Thyroid gland (tissue), 4 donors: ENCODE data around the gene UGT1A10. TPM values are rescaled to one million over a fixed set of nuclear protein-coding genes. Genes with fewer than 3 reads are reported as not detected.
"Not testable (repeated sequence)": the region's sequence is repeated elsewhere in the genome, so short reads cannot be mapped to it uniquely, and the experiment has no call there.

Experiments used
- DNase-seq, 2 donors: peaks; one replicate each; pipeline ENCODE4 v3.0.0-alpha.2; 2019
- H3K27ac ChIP-seq, 3 donors: fragments of 200-600 bp; sonication (generic); 1 replicate in 2 of 3; 2 replicates in 1 of 3; pipeline ENCODE4 v1.5.1; 2016 to 2019; ENCODE audit warnings: mild to moderate bottlenecking in 1 of 3, moderate library complexity in 1 of 3
- H3K27me3 ChIP-seq: fragments of 200-600 bp; sonication (generic); one replicate; pipeline ENCODE4 v1.5.1; 2019
- H3K36me3 ChIP-seq, 2 donors: fragments of 200-600 bp; sonication (generic); one replicate each; pipeline ENCODE4 v1.5.1; 2016 to 2019
- H3K4me1 ChIP-seq, 2 donors: fragments of 200-600 bp; sonication (generic); one replicate each; pipeline ENCODE4 v1.5.1; 2017 to 2019
- H3K4me3 ChIP-seq, 3 donors: fragments of 200-600 bp; sonication (generic); replicated peaks in 1 of 3; 1 replicate in 2 of 3; 2 replicates in 1 of 3; pipeline ENCODE4 v1.5.1; 2016; ENCODE audit warnings: mild to moderate bottlenecking in 1 of 3
- H3K9me3 ChIP-seq: fragments of 200-600 bp; sonication (generic); one replicate; pipeline ENCODE4 v1.5.1; 2017
- CTCF ChIP-seq, 6 experiments: fragments of 200-600 bp in 3 of 6; fragments of 450-650 bp in 3 of 6; sonication (generic) in 3 of 6; IDR thresholded peaks; one replicate each; pipeline ENCODE4 v1.5.1; 2016 to 2019; ENCODE audit warnings: antibody characterized with exemption in 6 of 6, mild to moderate bottlenecking in 2 of 6, inconsistent platforms in 1 of 6, moderate library complexity in 1 of 6
- POLR2A ChIP-seq, 2 donors: fragments of 450-650 bp; IDR thresholded peaks; one replicate each; pipeline ENCODE4 v1.6.1; 2017; ENCODE audit warnings: antibody characterized with exemption in 2 of 2, mild to moderate bottlenecking in 2 of 2, moderate library complexity in 1 of 2
- WGBS, 2 donors: methylation state at CpG; one replicate each; pipeline ENCODE4 v1.1.5; 2017; 5-methylcytosine and 5-hydroxymethylcytosine counted together
- intact Hi-C: fragments of 100-400 bp; cut with DNase I; formaldehyde crosslinking; loops from one replicate; pipeline ENCODE4 v1.15.1; 2023
- total RNA-seq, 4 donors: library from RNA; depleted of rRNA; stranded (reverse); fragments of >200 nt; gene quantifications; one replicate each; pipeline ENCODE4 v1.2.3, GENCODE V29; 2016

The UGT1A10 gene
- total RNA-seq, 4 donors from 2014 or later, result 0.27 TPM; not detected in 3

- Histone ChIP-seq H3K27ac (no peak overlapping the region), H3K27me3 (no peaks in the 10 kb centered on the region), H3K4me3 (no peak overlapping the region), H3K4me1 (no peaks in the 10 kb centered on the region), H3K9me3 (no peaks in the 10 kb centered on the region), H3K36me3 (no peaks in the 10 kb centered on the region)
- TF ChIP-seq POLR2A (IDR thresholded peaks at IDR 0.05) (no peak), CTCF (IDR thresholded peaks at IDR 0.05) (no peak)
- DNase-seq, result no peak
- intact Hi-C loops, result no loop called here
These were observed 3.6 kb downstream of the UGT1A10 start for GRCh38 chr2:233639860-233640259.

DNA sequence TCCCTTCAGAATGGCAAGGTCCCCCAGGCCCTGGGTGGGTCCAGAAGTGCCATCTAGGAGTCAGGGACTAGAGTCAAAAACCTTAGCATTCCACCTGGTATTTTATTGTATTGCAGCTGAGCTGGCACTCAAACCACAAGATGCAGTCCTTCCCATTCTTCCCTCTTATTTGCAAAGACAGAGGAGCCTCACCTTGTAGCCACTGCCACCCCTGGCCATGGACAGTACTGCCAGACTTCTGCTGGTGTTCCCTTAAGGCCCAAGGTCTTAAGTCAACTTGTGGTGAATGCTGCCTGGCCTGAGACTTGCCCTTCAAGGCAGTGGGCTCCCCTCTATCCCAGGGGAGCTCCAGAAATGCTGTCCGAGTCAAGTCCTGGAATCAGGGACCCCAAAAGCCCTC, 6.9 kb downstream of the UGT1A10 start:
- H3K27ac ChIP-seq, result no peak overlapping the region
- no peaks in the 10 kb centered on the region for H3K4me1 ChIP-seq
- H3K9me3 ChIP-seq, result no peaks in the 10 kb centered on the region
- no peak overlapping the region for H3K4me3 ChIP-seq
- peak in 1 of 2 donors; percentile 6 for DNase-seq
- 100% methylated on average over 1 of the region's 1 CpG for WGBS, 2 donors
- no peaks in the 10 kb centered on the region for H3K27me3 ChIP-seq
- TF ChIP-seq POLR2A (IDR thresholded peaks at IDR 0.05), result no peak
- TF ChIP-seq CTCF (IDR thresholded peaks at IDR 0.05), result peak in 1 of 6 experiments; percentile 10
- H3K36me3 ChIP-seq, result no peaks in the 10 kb centered on the region
- intact Hi-C loops, result no loop called here

DNA sequence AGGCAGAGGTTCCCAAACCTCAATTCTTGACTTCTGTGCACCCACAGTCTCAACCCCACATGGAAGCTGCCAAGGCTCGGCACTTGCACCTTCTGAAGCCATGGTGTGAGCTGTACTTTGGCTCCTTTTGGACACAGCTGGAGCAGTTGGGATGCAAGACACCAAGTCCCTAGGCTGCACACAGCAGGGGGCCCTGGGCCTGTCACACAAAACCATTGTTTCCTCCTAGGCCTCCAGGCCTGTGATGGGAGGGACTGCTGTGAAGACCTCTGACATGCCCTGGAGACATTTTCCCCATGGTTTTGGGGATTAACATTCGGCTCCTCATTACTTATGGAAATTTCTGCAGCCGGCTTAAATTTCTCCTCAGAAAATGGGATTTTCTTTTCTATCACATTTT, 9.8 kb downstream of the UGT1A10 start:
- H3K4me1 ChIP-seq, H3K9me3 ChIP-seq, H3K27me3 ChIP-seq, intact Hi-C loops, H3K4me3 ChIP-seq, H3K27ac ChIP-seq, H3K36me3 ChIP-seq, DNase-seq: not testable (repeated sequence)
- WGBS, 2 donors, result 88 to 91% methylated on average over 3 of the region's 3 CpGs

DNA sequence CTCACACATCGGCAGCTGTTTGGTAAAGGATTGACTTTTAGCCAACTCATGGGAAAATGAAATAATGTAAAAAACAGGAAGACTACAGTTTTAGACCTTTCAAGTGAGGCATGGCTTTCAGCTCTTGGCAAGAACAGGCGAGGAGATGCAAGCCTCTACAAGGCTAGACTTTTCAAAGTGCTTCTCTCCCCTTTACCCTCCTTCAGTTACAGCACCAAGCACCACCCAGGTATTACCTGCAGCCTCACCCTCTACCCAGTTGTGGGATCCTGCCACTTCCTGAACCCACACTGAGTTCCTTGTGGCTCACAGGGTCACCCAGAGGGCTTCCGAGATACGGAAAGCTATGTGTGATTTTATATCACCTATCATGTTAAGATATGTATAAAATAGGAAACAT, 14.7 kb downstream of the UGT1A10 start:
- intact Hi-C loops, result no loop called here
- DNase-seq, result no peak
- Histone ChIP-seq H3K4me1 (no peaks in the 10 kb centered on the region), H3K27me3 (no peaks in the 10 kb centered on the region), H3K4me3 (no peak overlapping the region), H3K27ac (no peak overlapping the region), H3K9me3 (no peaks in the 10 kb centered on the region), H3K36me3 (no peaks in the 10 kb centered on the region)
- 79 to 85% methylated on average over 4 of the region's 4 CpGs for WGBS, 2 donors
- no peak for TF ChIP-seq POLR2A (IDR thresholded peaks at IDR 0.05)
- no peak for TF ChIP-seq CTCF (IDR thresholded peaks at IDR 0.05)

DNA sequence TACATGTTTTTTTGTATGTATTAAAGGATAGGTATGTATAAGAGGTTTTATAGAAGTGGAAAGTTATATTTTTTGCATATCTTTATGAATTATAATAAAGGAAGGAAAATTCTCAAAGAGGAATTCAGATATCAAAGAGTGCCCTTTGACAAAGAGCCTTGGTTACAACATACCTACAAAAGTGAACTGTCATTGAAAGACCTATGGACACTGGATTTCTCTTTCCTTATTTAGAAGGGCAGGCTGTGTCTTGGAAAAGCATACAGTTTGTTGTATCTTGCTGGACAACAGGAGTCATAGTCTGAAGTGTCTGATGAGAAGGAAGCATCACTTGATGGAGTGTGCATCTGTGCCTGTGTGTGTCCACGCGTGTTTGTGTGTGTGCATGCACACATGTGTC, 15.2 kb downstream of the UGT1A10 start:
- no peak for DNase-seq
- Histone ChIP-seq H3K4me3 (no peak overlapping the region), H3K4me1 (no peaks in the 10 kb centered on the region), H3K9me3 (no peaks in the 10 kb centered on the region), H3K27me3 (no peaks in the 10 kb centered on the region), H3K27ac (no peak overlapping the region), H3K36me3 (no peaks in the 10 kb centered on the region)
- WGBS, 2 donors, result 93 to 97% methylated on average over 2 of the region's 2 CpGs
- intact Hi-C loops, result no loop called here
- no peak for TF ChIP-seq CTCF (IDR thresholded peaks at IDR 0.05)

DNA sequence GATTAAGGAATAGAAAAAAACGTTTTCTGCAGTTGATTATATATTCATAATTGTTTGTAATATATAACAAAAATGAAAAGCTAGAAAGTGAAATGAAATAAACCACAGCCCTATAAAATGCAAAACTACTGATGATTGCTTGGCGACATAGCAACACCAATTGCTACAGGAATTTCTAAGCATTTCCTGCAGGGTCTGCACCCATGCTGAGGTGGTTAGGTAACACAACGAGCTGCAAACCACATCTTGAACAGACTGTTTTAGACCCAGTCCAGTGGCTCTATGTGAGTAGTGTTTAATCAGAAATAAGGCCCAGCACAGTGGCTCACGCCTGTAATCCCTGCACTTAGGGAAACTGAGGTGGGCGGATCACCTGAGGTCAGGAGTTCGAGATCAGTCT, 18.3 kb downstream of the UGT1A10 start:
- TF ChIP-seq POLR2A (IDR thresholded peaks at IDR 0.05), result no peak
- no peak for TF ChIP-seq CTCF (IDR thresholded peaks at IDR 0.05)
- no peaks in the 10 kb centered on the region for H3K36me3 ChIP-seq
- no peaks in the 10 kb centered on the region for H3K4me1 ChIP-seq
- no peak overlapping the region for H3K4me3 ChIP-seq
- intact Hi-C loops, result no loop called here
- DNase-seq, result no peak
- no peaks in the 10 kb centered on the region for H3K9me3 ChIP-seq
- 69 to 78% methylated on average over 6 of the region's 6 CpGs for WGBS, 2 donors
- H3K27ac ChIP-seq, result no peak overlapping the region
- H3K27me3 ChIP-seq, result no peaks in the 10 kb centered on the region
